Pulmonary artery endothelial cell (primary cell): ENCODE data around the gene YIF1A. TPM values are rescaled to one million over a fixed set of nuclear protein-coding genes. Genes with fewer than 3 reads are reported as not detected.
A peak's percentile ranks its signal among the peaks of the same experiment; 100 is the strongest.
"Not testable (repeated sequence)": the region's sequence is repeated elsewhere in the genome, so short reads cannot be mapped to it uniquely, and the experiment has no call there.

Source experiments
- DNase-seq: peaks from one replicate; pipeline ENCODE4 v3.0.0-alpha.2; 2011; ENCODE audit warnings: low read depth, low spot score
- total RNA-seq: library from RNA; depleted of rRNA; stranded (reverse); fragments of >200 nt; gene quantifications from 2 replicates; pipeline ENCODE4 v1.2.3, GENCODE V29; 2014

Gene YIF1A
- total RNA-seq, 1 donor from 2014 or later, result 204 TPM

GRCh38 chr11:66287211-66287888, 1.6 kb downstream of the YIF1A start:
- no peak for DNase-seq

DNA sequence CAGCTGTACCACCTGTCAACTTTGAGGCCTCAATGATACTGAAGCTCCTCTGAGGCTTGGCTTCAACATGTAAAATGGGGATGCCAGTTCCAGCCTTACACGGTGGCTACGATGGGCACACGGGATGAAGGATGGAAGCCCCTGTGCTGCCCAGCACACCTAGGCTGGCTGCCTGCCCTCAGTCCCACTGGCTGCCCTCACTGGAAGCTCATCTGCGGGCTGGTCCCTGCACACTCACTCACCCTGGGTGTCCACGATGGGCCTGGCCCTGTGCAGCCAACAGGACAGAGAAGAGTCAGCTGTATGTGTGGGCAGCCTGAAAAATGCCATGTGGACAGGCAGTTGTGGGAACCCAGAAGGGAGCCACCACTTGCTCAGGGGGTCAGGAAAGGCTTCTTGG, 2.2 kb downstream of the YIF1A start:
- DNase-seq, result no peak

DNA sequence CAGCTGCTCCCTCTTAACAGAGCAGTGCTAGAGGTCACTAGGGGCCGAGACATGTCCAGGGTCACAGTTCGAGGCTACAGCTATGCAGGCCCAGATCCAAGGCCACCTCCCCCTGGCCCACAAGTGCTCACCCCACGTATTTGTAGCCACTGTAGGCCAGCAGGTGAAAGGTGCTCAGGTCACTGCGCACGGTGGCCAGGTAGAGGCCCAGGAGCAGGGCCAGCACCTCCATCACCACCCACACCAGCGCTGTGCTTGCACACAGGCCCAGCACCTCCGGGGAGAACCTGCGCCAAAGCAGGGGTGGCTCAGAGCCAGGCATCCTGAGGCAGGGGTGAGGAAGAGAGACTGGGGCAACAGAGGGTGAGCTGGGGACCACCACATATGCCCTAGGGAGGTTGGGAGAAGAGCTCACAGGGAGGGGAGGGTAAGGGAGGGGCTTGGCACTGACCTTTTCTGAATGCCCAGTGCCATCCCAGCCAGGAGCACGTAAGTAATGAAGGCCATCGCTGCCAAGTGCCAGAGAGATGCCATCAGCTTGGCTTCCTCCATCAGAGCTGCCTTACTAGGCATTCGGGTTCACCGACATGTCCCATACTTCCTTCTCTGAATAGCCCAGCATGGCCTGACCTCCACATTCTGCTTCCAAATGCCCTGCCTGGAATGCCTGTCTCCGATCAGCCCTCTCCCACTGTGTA, 3.5 kb downstream of the YIF1A start:
- DNase-seq, result no peak

GRCh38 chr11:66284526-66285078, 4.3 kb downstream of the YIF1A start:
- DNase-seq, result no peak

GRCh38 chr11:66283461-66284105, 5.4 kb downstream of the YIF1A start:
- no peak for DNase-seq

- DNase-seq, result peak; percentile 85
Measured at GRCh38 chr11:66282468-66283455, 6.2 kb downstream of the YIF1A start.

GRCh38 chr11:66281776-66282467, 7.0 kb downstream of the YIF1A start:
- no peak for DNase-seq

DNA sequence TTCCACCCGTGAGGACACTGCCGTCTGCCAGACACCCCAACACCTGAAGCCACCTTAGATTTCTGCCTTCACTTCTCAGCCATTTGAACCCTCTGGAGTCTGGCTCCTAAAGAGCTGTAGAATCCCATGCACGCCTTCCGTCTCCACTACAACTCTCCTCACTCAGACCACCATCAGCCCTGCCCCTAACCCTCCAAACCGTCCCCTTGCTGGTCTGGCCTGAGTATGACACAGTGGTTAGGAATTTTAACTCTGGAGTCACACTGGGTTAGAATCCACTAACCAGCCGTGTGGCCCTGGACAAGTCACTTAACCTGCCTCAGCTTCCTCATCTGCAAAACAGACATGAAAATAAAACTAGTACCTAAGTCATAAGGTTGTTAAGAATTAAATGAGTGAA, 7.9 kb downstream of the YIF1A start:
- no peak for DNase-seq

DNA sequence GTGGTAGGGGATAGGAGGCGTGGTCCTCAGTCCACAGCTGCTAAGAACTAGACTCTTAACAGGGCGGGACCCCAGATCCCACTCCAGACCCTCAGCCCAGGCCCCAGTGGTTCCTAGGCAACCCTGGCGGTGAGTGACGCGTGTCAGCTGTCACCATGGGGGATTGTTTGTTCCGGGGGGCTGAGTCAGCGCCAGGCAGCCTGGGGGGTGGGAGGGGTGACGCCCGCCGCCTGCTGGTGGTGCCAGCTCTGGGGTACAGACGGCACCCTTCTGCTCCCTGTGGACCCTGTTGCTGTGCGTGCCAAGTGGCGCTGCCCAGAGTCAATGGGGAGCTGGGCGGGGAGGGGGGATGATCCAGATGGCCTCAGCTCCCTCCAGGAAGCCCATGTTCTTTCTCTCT, 8.5 kb downstream of the YIF1A start:
- no peak for DNase-seq

DNA sequence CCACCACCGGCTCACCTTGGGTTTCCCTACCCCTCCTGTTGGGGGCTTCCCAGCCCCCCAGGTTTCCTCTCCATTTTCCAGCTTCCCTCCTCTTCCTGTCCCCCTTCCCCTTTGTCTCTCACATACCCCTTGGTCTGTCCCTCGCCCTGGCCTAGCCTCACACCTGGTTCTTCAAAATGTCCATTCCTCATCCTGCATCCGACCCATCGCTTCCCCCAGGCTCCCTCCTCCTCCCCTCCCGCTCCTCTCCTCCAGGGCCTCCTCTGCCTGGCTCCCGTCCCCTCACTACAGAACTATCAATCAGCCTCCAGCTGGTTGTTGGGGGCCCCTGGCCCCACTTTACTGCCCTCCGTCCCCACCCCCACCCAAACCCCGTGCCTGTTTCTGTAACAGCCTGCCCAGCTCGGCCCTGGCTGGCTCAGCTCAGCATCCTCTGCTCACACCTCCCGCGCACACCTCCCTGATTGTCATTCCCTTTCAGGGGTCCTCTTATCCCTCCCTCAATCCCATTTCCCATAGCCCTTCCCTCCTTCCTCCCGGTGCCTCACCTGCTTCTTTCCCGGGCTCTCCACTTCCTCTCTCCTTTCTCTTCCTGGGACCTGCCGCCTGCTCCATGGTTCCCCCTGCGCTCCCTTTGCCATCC, 9.7 kb downstream of the YIF1A start:
- no peak for DNase-seq

- no peak for DNase-seq
Measured at GRCh38 chr11:66278363-66279091, 10.4 kb downstream of the YIF1A start.

- DNase-seq, result no peak
Measured at GRCh38 chr11:66277471-66278362, 11.2 kb downstream of the YIF1A start, which contains the start of gene CNIH2. CNIH2 (plus strand) TSS chr11:66278175; CDS start chr11:66278457, 282 bp downstream.

- DNase-seq, result not testable (repeated sequence)
Measured at GRCh38 chr11:66277064-66277463, 11.9 kb downstream of the YIF1A start.

DNA sequence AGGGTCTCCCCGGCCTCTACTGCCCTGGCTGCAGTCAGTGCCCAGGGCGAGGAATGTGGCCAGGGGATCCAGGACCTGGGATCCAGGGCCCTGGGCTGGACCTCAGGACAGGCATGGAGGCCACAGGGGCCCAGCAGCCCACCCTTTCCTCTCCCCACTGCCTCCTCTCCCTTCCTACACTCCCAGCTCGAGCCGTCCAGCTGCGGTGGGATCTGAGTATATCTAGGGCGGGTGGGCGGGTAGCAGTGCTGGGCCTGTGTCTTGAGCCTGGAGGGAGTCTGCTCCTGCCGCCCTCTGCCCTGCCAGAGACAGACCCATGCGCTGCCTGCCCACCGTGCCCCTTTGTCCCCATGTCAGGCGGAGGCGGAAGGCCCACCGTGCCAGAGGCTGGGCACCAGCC, 12.3 kb downstream of the YIF1A start:
- not testable (repeated sequence) for DNase-seq

DNA sequence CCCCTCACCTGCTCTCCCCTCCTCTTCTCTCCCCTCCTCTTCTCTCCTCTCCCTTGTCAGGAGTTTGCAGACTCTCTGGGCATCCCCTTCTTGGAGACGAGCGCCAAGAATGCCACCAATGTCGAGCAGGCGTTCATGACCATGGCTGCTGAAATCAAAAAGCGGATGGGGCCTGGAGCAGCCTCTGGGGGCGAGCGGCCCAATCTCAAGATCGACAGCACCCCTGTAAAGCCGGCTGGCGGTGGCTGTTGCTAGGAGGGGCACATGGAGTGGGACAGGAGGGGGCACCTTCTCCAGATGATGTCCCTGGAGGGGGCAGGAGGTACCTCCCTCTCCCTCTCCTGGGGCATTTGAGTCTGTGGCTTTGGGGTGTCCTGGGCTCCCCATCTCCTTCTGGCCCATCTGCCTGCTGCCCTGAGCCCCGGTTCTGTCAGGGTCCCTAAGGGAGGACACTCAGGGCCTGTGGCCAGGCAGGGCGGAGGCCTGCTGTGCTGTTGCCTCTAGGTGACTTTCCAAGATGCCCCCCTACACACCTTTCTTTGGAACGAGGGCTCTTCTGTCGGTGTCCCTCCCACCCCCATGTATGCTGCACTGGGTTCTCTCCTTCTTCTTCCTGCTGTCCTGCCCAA, 12.8 kb downstream of the YIF1A start:
- no peak for DNase-seq

GRCh38 chr11:66275396-66275795, 13.5 kb downstream of the YIF1A start:
- DNase-seq, result no peak

DNA sequence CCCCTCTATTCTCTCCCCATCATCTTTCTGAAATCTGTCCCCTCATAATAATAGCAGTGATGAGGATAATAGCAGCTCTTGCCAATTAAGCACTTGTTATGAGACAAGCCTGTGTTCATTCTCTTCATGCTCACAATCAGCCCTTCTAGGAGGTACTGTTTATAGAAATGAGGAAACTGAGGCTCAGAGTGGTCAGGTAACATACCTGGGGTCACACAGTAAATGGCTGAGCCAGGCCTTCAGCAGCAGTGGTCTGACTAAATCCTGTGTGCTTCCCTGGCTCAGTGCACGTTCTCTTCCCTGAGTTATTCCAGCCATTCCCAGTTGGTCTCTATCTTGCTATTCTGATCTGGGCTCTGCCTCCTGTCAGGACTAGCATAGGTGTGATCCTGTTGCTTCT, 14.7 kb downstream of the YIF1A start:
- DNase-seq, result no peak

DNA sequence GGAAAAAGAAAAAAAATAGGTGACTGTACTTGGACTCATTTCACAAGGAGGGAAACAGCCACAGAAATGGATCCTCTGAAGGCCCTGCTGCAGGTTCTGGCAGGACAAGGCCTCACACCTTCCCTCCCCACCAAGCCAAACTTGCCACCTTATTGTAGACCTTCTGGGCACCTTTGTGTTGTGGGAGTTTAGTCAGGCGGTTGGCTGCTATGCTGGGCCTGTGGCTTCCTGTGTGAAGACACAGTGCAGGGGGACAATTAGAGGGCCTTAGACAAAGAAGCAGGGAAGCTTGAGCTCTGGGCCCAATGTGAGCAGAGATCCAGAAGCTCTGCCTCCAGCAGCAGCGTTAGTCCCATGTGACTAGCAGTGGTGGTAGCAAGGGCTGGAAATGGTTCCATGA, 16.3 kb downstream of the YIF1A start:
- no peak for DNase-seq
